HG02884 (cell line): ENCODE measurements around the gene RHOBTB3.
A peak's percentile ranks its signal among the peaks of the same experiment; 100 is the strongest.

ENCODE experiments used
- ATAC-seq: cut with Tn5 transposase; IDR thresholded peaks from one replicate; pipeline ENCODE4 v1.9.1; 2021; ENCODE audit warnings: mild to moderate bottlenecking, moderate library complexity; ENCODE audit not compliant: unreplicated experiment

Gene RHOBTB3

GRCh38 chr5:95762652-95763041 is 31.5 kb downstream of the RHOBTB3 start:
- ATAC-seq, result no peak

- no peak for ATAC-seq
These were observed 32.8 kb downstream of the RHOBTB3 start for GRCh38 chr5:95763941-95764340.

GRCh38 chr5:95768731-95769130 is 37.6 kb downstream of the RHOBTB3 start:
- no peak for ATAC-seq

GRCh38 chr5:95770830-95771708 is 39.9 kb downstream of the RHOBTB3 start:
- no peak for ATAC-seq

- no peak for ATAC-seq
These were observed 40.8 kb downstream of the RHOBTB3 start for GRCh38 chr5:95771892-95772291.

- ATAC-seq, result no peak
These were observed 42.4 kb downstream of the RHOBTB3 start for GRCh38 chr5:95773335-95774059.

GRCh38 chr5:95777441-95777840 is 46.3 kb downstream of the RHOBTB3 start:
- ATAC-seq, result no peak

- no peak for ATAC-seq
These were observed 47.7 kb downstream of the RHOBTB3 start for GRCh38 chr5:95778713-95779436.

- ATAC-seq, result no peak
These were observed 48.5 kb downstream of the RHOBTB3 start for GRCh38 chr5:95779611-95780010.

GRCh38 chr5:95780597-95780996 is 49.5 kb downstream of the RHOBTB3 start:
- ATAC-seq, result no peak

GRCh38 chr5:95781101-95781583 is 50.0 kb downstream of the RHOBTB3 start:
- peak; percentile 93 for ATAC-seq

- ATAC-seq, result no peak
These were observed 51.0 kb downstream of the RHOBTB3 start for GRCh38 chr5:95782181-95782580.

GRCh38 chr5:95783661-95784060 is 52.5 kb downstream of the RHOBTB3 start:
- ATAC-seq, result no peak

GRCh38 chr5:95784514-95785302 is 53.6 kb downstream of the RHOBTB3 start:
- no peak for ATAC-seq

GRCh38 chr5:95786821-95787418 is 55.8 kb downstream of the RHOBTB3 start:
- no peak for ATAC-seq

GRCh38 chr5:95788493-95788892 is 57.4 kb downstream of the RHOBTB3 start:
- no peak for ATAC-seq

GRCh38 chr5:95791751-95792150 is 60.6 kb downstream of the RHOBTB3 start:
- no peak for ATAC-seq

- no peak for ATAC-seq
These were observed 63.0 kb downstream of the RHOBTB3 start for GRCh38 chr5:95794070-95794516.

- no peak for ATAC-seq
These were observed 66.2 kb downstream of the RHOBTB3 start for GRCh38 chr5:95797301-95797700.

- ATAC-seq, result no peak
These were observed 66.9 kb downstream of the RHOBTB3 start for GRCh38 chr5:95798048-95798447.
